ENCODE results near the gene NEIL1.
"Not testable (repeated sequence)": the region's sequence is repeated elsewhere in the genome, so short reads cannot be mapped to it uniquely, and the experiment has no call there.

The NEIL1 gene

GRCh38 chr15:75346796-75347221, at the start of gene NEIL1:
Gene NEIL1 (plus strand): TSS chr15:75347039. CDS start chr15:75348906, 1,867 bp downstream.
- DNase-seq (ENCODE audit: extremely low read depth in 1 of 2, low read depth in 1 of 2), result no peak

- not testable (repeated sequence) for DNase-seq (ENCODE audit: extremely low read depth in 1 of 2, low read depth in 1 of 2)
These were observed 48.1 kb upstream of the NEIL1 start for GRCh38 chr15:75298541-75299310.

- DNase-seq (ENCODE audit: extremely low read depth in 1 of 2, low read depth in 1 of 2), result peak; percentile 8 to 43
These were observed 47.5 kb upstream of the NEIL1 start for GRCh38 chr15:75299311-75299688.

GRCh38 chr15:75300026-75300425, 46.8 kb upstream of the NEIL1 start:
- not testable (repeated sequence) for DNase-seq (ENCODE audit: extremely low read depth in 1 of 2, low read depth in 1 of 2)

- no peak for DNase-seq (ENCODE audit: extremely low read depth in 1 of 2, low read depth in 1 of 2)
These were observed 44.5 kb upstream of the NEIL1 start for GRCh38 chr15:75302318-75302717.

- not testable (repeated sequence) for DNase-seq (ENCODE audit: extremely low read depth in 1 of 2, low read depth in 1 of 2)
These were observed 44.1 kb upstream of the NEIL1 start for GRCh38 chr15:75302753-75303152.

GRCh38 chr15:75306188-75306587, 40.7 kb upstream of the NEIL1 start:
- DNase-seq (ENCODE audit: extremely low read depth in 1 of 2, low read depth in 1 of 2), result no peak

- no peak for DNase-seq (ENCODE audit: extremely low read depth in 1 of 2, low read depth in 1 of 2)
These were observed 39.0 kb upstream of the NEIL1 start for GRCh38 chr15:75307778-75308390.

GRCh38 chr15:75309711-75310110, 37.1 kb upstream of the NEIL1 start:
- no peak for DNase-seq (ENCODE audit: extremely low read depth in 1 of 2, low read depth in 1 of 2)

GRCh38 chr15:75312548-75312947, 34.3 kb upstream of the NEIL1 start:
- not testable (repeated sequence) for DNase-seq (ENCODE audit: extremely low read depth in 1 of 2, low read depth in 1 of 2)

- no peak for DNase-seq (ENCODE audit: extremely low read depth in 1 of 2, low read depth in 1 of 2)
These were observed 33.6 kb upstream of the NEIL1 start for GRCh38 chr15:75313116-75313845.

- no peak for DNase-seq (ENCODE audit: extremely low read depth in 1 of 2, low read depth in 1 of 2)
These were observed 32.1 kb upstream of the NEIL1 start for GRCh38 chr15:75314552-75315290.

- not testable (repeated sequence) for DNase-seq (ENCODE audit: extremely low read depth in 1 of 2, low read depth in 1 of 2)
These were observed 27.5 kb upstream of the NEIL1 start for GRCh38 chr15:75319231-75319897.

- no peak for DNase-seq (ENCODE audit: extremely low read depth in 1 of 2, low read depth in 1 of 2)
These were observed 25.1 kb upstream of the NEIL1 start for GRCh38 chr15:75321711-75322110.

- DNase-seq (ENCODE audit: extremely low read depth in 1 of 2, low read depth in 1 of 2), result no peak
These were observed 20.9 kb upstream of the NEIL1 start for GRCh38 chr15:75325922-75326321.

- no peak for DNase-seq (ENCODE audit: extremely low read depth in 1 of 2, low read depth in 1 of 2)
These were observed 19.8 kb upstream of the NEIL1 start for GRCh38 chr15:75327005-75327404.

GRCh38 chr15:75327491-75327890, 19.3 kb upstream of the NEIL1 start:
- no peak for DNase-seq (ENCODE audit: extremely low read depth in 1 of 2, low read depth in 1 of 2)

- DNase-seq (ENCODE audit: extremely low read depth in 1 of 2, low read depth in 1 of 2), result no peak
These were observed 18.1 kb upstream of the NEIL1 start for GRCh38 chr15:75328493-75329314.

- DNase-seq (ENCODE audit: extremely low read depth in 1 of 2, low read depth in 1 of 2), result no peak
These were observed 17.3 kb upstream of the NEIL1 start for GRCh38 chr15:75329571-75329970.

GRCh38 chr15:75332093-75332492, 14.7 kb upstream of the NEIL1 start:
- not testable (repeated sequence) for DNase-seq (ENCODE audit: extremely low read depth in 1 of 2, low read depth in 1 of 2)
